HG03103 (cell line): ENCODE measurements around the gene HPX.

Experiments used
- ATAC-seq: cut with Tn5 transposase; IDR thresholded peaks from one replicate; pipeline ENCODE4 v1.9.1; 2021; ENCODE audit warnings: low read depth; ENCODE audit not compliant: unreplicated experiment

The HPX gene, protein sequence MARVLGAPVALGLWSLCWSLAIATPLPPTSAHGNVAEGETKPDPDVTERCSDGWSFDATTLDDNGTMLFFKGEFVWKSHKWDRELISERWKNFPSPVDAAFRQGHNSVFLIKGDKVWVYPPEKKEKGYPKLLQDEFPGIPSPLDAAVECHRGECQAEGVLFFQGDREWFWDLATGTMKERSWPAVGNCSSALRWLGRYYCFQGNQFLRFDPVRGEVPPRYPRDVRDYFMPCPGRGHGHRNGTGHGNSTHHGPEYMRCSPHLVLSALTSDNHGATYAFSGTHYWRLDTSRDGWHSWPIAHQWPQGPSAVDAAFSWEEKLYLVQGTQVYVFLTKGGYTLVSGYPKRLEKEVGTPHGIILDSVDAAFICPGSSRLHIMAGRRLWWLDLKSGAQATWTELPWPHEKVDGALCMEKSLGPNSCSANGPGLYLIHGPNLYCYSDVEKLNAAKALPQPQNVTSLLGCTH

DNA sequence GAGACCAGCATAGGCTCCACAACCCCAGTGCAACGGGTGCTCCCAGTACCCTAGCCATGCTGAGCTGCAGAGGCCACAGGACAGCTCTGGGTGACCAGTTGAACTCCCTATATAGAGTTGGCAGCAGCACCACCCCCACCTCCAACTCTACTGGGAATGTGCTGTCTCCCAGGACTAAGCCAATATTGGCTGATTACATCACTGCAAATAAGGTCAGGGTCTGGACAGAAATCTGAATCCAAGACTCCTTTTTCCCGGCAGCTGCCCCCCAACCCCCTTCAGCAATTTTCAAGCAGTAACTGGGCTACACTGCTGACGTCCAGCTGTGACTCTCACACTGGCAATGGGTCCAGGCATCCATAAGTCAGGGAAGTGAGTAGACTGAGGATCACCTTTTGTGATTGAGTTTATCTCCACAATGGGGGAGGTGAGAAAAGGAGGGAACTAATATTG, at the start of gene HPX:
Gene HPX (minus strand): TSS at position 82 of the 453 bp plus-strand sequence. CDS start 24 bp downstream, at position 58.
- no peak for ATAC-seq

- no peak for ATAC-seq
Measured at GRCh38 chr11:6489306-6489705, 48.5 kb upstream of the HPX start.

- ATAC-seq, result no peak
Measured at GRCh38 chr11:6488821-6489220, 48.0 kb upstream of the HPX start.

DNA sequence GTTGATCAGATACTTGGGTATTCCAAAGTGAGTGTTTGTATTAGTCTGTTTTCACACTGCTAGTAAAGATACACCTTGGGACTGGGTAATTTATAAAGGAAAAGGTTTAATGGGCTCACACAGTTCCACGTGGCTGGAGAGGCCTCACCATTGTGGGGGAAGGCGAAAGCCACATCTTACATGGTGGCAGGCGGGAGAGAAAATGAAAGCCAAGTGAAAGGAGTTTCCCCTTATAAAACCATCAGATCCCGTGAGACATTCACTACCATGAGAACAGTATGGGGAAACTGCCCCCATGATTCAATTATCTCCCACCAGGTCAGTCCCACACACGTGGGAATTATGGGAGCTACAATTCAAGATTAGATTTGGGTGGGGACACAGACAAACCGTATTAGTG, 47.6 kb upstream of the HPX start:
- no peak for ATAC-seq

GRCh38 chr11:6486938-6487337, 46.2 kb upstream of the HPX start:
- ATAC-seq, result no peak

- no peak for ATAC-seq
Measured at GRCh38 chr11:6486256-6486655, 45.5 kb upstream of the HPX start.

GRCh38 chr11:6485661-6486060, 44.9 kb upstream of the HPX start:
- no peak for ATAC-seq

DNA sequence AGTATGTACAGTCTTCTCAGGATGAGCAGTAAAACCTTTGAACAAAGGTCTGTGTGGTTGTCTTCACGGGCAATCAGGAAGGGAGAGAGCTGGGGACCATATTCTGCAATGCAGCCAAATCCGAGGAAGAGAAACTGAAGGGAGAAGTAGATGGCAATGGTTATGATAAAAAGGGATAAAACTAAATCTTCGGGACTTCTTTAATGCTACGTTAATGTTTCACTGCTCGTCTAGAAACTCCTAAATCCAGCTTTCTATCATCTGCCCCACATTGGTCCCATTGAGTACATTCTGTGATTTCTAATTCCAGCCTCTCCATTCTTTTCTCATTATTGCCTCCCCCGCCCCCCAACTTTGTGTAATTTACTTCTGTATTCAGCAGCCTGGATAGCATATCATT, 42.2 kb upstream of the HPX start:
- ATAC-seq, result no peak

DNA sequence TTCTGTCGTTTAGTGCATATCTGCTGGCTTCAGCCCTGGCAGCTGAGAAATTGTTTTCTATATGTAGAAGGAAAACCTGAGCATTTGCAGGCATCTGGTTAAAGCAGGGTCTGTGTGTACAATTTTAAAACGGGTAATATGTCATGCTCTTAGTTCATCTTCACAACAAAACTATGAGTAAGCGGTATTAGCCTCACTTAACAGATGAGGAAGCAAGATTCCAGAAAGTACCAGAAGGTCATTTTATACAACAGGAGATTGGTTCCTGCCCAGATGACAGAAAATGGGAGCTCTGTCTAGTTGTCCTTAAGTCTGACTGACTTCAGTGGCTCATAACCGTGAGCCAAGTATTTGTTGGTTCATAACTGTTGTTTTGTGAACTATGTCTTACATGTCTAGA, 41.7 kb upstream of the HPX start:
- no peak for ATAC-seq

DNA sequence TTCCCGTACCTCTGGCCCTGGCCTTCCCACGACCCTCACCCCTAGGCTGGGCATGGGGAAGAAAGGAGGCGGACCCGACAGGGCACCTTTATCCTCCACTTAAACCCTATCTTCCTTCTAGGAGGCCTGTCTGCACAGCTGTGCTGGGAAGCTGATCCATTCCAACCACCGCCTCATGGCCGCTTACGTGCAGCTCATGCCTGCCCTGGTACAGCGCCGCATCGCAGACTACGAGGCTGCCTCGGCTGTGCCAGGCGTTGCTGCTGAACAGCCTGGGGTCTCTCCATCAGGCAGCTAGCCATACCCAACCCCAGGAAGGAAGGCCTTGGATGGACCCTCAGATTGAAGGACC, 41.1 kb upstream of the HPX start:
- no peak for ATAC-seq

GRCh38 chr11:6481012-6481923, 40.5 kb upstream of the HPX start, which contains the start of the genes ARFIP2 and TIMM10B:
Gene ARFIP2, minus strand, starts transcription at chr11:6481331. Its CDS starts 910 bp downstream, at chr11:6480421.
Gene TIMM10B, plus strand, starts transcription at chr11:6481501. Its CDS starts 16 bp downstream, at chr11:6481517.
- ATAC-seq, result peak; percentile 99

GRCh38 chr11:6480299-6480914, 39.6 kb upstream of the HPX start:
- ATAC-seq, result no peak

- ATAC-seq, result no peak
Measured at GRCh38 chr11:6476571-6476970, 35.8 kb upstream of the HPX start.

DNA sequence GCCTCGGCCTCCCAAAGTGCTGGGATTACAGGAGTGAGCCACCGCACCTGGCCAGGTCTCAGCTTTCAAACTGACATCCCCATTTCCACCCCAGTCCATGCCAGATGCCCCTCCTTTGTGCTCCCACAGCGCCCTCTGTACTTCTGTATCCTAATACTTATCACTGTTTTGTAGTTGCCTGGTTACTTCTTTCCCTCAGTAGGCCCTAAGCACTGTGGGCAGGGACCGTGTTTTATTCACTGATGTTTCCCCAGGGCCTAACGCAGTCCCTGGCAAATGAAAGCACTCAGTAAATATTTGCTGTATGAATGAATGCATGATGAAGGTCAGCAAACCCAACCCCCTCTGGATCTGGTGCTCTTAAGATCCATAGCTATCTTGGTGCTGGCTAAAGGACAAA, 35.1 kb upstream of the HPX start:
- no peak for ATAC-seq

GRCh38 chr11:6474806-6475500, 34.2 kb upstream of the HPX start:
- ATAC-seq, result no peak

GRCh38 chr11:6474413-6474792, 33.6 kb upstream of the HPX start:
- ATAC-seq, result no peak

GRCh38 chr11:6473451-6474412, 32.9 kb upstream of the HPX start, which contains the start of gene TRIM3:
Gene TRIM3, minus strand, starts transcription at chr11:6473941. Its CDS starts 8,246 bp downstream, at chr11:6465695.
- ATAC-seq, result peak; percentile 59

GRCh38 chr11:6472934-6473333, 32.1 kb upstream of the HPX start:
- ATAC-seq, result no peak

DNA sequence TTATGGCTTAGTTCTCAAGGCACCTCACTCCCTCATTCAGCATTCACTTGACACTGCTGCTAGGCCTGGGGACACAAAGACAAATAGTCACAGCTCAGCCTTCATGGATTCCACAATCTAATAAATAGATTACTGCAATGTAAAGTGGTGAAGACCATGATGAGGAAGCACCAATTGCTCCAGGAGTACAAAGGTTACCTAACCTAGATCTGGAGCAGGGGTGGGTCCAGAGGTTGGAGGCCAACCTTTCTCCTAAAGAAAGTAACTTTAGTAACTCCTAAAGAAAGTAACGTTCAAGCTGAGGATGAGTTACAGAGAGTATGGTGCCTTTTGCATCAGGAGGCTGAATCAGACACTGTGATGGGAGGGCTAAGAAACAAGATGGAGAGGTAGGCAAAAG, 28.8 kb upstream of the HPX start:
- ATAC-seq, result no peak
